Cardiac fibroblast (primary cell): ENCODE measurements around the gene TMEM119.

Experiments used
- DNase-seq, 2 donors: peaks; one replicate each; pipeline versions ENCODE4 v3.0.0 to v3.0.0-alpha.2; 2010; ENCODE audit warnings: low read depth in 2 of 2
- H3K4me3 ChIP-seq, 2 donors: replicated peaks in 1 of 2; 1 replicate in 1 of 2; 2 replicates in 1 of 2; pipeline ENCODE4 v1.5.1; 2011; ENCODE audit warnings: low read depth in 2 of 2, low read length in 2 of 2, mild to moderate bottlenecking in 2 of 2, moderate library complexity in 1 of 2
- TF ChIP-seq, protein P1 (sequence below): IDR thresholded peaks from one replicate; pipeline ENCODE4 v1.5.1; 2011; ENCODE audit warnings: low read depth, mild to moderate bottlenecking, low read length, inconsistent platforms

The TMEM119 gene

DNA sequence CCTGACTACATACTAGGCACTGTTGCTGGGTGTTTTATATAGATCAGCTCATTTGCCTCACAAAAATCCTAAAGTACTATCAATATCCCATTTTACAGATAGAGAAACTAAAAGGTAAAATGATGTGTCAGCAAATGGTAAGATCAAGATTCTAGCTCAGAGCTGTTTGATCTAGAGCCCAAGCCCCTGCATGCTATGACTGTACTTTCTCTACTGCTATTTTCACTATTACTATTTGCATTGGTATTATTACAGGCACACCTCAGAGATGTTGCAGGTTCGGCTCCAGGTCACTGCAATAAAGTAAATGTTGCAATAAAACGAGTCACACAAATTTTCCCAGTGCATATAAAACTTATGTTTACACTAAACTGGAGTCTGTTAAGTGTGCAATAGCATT, 24.6 kb downstream of the TMEM119 start:
- no peak overlapping the region for H3K4me3 ChIP-seq
- TF ChIP-seq, protein P1, sequence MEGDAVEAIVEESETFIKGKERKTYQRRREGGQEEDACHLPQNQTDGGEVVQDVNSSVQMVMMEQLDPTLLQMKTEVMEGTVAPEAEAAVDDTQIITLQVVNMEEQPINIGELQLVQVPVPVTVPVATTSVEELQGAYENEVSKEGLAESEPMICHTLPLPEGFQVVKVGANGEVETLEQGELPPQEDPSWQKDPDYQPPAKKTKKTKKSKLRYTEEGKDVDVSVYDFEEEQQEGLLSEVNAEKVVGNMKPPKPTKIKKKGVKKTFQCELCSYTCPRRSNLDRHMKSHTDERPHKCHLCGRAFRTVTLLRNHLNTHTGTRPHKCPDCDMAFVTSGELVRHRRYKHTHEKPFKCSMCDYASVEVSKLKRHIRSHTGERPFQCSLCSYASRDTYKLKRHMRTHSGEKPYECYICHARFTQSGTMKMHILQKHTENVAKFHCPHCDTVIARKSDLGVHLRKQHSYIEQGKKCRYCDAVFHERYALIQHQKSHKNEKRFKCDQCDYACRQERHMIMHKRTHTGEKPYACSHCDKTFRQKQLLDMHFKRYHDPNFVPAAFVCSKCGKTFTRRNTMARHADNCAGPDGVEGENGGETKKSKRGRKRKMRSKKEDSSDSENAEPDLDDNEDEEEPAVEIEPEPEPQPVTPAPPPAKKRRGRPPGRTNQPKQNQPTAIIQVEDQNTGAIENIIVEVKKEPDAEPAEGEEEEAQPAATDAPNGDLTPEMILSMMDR = no peak
- DNase-seq = no peak

DNA sequence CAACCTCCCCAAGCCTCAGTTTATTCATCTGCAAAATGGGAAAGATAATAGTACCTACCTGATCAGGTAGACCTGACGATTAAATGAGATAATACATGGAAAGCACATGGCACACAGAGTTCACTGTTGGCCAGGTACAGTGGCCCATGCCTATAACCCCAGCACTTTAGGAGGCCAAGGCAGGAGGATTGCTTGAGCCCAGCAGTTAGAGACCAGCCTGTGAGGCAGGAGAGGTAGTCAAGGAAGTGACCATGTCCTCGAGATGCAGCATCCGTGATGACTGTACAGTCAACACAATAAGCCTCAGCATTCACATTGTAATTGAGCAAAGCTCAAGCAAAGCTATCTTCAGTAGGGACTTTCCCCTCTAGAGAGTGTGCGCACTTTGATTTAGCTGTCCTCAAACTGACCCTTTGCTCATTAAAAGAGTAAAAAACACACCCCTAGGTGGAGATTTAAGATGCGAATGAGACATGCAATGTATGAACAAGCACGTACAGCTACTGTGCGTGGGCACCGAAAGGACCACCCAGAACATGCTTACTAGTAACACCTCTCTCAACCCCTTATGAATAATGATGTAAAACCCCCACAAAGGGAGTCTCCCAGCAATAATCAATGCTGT, 25.6 kb downstream of the TMEM119 start:
- TF ChIP-seq, protein P1 = no peak
- no peak overlapping the region for H3K4me3 ChIP-seq
- peak in 1 of 2 donors; percentile 62 for DNase-seq

DNA sequence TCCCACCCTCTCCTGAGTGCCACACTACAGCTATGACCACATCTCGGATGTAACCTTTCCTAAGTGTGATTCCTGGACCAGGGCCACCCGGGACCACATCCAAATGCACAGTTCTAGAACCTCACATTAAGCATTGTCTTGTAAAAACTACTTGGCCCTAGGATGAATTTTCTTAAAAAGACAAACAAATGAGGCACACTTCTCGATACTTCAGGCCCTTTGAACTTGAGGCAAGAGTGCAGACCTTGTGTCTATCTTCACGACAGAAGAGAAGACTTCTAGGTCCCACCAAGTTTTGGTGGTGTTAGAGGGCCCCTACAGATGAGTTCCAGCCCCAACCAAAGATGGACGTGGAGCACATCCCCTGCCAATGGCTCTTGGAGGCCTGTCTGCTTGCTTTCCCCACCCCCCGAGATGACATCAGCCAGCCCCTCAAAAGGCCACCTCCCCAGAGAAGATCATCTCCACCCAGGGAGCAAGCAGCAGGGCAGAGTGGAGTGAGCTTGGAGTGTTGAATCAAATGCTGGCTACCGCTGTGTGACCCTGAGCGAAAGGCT, 26.2 kb downstream of the TMEM119 start:
- DNase-seq = no peak
- TF ChIP-seq, protein P1 = no peak
- H3K4me3 ChIP-seq = no peak overlapping the region

DNA sequence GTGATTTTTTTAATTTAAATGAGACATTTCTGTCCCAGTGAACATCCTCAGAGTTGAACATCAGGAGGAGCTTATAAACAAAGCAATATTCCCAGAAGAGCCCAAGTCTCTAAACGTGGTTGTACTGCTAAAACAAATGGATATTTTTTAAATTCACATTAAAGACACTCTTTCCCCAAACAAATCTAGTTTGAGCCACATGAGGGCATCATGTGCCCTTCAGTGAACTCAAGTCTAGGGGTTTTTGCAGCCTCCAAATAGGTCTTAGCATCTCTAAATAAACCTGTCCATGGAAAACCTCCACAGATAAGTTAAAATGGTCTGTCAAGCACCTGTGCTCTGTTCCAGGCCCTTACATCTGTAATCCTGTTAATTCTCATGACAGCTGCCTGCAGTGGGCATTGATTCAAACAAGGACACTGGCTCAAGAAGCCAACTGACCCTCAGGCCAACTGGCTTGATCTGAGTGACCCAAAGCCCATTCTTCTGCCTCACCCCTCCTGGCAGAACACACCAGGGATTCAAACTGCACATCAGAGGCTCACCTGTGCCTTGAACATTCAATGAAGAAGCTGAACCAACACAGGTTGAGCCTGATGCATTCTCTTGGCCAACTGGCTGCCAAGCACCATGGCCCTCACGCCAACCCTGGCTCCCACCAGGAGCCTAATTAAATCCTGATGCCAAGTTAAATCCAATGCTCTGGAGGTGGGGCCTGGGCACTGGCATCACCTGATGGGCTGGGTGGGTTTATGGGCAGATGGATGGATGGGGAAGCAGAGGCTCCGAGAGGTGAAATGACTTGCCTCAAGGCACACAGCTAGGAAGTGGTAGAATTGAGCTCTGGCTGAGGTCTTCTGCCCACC, 26.9 kb downstream of the TMEM119 start:
- TF ChIP-seq, protein P1 = peak; percentile 42
- peak; percentile 76 to 79 for DNase-seq
- no peak overlapping the region for H3K4me3 ChIP-seq

DNA sequence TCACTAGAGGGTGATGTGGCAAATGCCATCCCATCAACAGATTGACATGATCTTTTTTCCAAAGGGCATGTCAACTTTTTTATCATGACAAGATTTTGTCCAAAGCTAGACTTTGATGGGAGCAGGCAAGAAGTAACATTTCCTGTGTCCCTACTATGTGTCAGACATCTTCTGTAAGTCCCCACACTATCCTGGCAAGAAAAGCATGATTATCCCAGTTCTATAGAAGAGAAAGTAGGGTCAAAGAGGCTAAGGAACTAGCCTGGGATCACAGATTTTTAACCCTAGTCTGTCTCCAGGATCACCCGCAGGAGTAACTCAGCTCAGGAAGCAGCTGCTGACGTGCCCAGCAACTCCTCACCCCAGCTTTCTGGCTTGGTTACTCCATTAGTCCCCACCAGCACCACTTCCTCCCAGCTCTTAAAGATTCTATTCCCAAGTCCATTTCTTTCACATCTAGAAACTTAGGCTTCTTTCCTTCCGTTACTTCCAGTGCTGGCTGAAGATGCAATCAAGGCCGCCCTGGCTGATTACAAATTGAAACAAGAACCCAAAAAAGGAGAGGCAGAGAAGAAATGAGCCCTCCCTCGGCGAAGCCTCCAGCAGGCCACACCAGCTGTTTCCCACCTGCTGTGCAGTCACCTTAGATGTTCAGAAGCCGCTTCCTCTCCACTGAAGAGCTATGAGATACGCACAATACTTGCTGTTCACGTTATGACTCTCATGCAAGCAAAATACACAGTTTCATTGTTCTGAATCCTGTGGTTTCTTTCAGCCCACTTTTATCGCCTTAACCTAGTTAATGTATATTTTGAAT, 29.3 kb downstream of the TMEM119 start:
- H3K4me3 ChIP-seq = no peak overlapping the region

More for the DNA sequence above, 29.3 kb downstream of the TMEM119 start:
- TF ChIP-seq, protein P1 = no peak
- DNase-seq = no peak
